GM15510 (cell line): ENCODE measurements around the gene PSMD6.

Experiments used
- POLR2A ChIP-seq: IDR thresholded peaks from 3 replicates; pipeline ENCODE4 v1.6.1; 2011; ENCODE audit warnings: borderline replicate concordance; ENCODE audit not compliant: insufficient read length; ENCODE audit errors: extremely low read depth

Gene PSMD6

GRCh38 chr3:63966871-63967270 lies 56.4 kb downstream of the PSMD6 start:
- TF ChIP-seq POLR2A, result no peak

- TF ChIP-seq POLR2A, result no peak
These were observed 57.3 kb downstream of the PSMD6 start for GRCh38 chr3:63966007-63966406.

- no peak for TF ChIP-seq POLR2A
These were observed 58.4 kb downstream of the PSMD6 start for GRCh38 chr3:63964681-63965485.

- no peak for TF ChIP-seq POLR2A
These were observed 59.8 kb downstream of the PSMD6 start for GRCh38 chr3:63963496-63963895.

- TF ChIP-seq POLR2A, result no peak
These were observed 61.4 kb downstream of the PSMD6 start for GRCh38 chr3:63961891-63962290.
